Endothelial cell of umbilical vein (primary cell): Measurements from ENCODE around the gene RAD54L. TPM values are rescaled to one million over a fixed set of nuclear protein-coding genes. Genes with fewer than 3 reads are reported as not detected.
"Not testable (repeated sequence)": the region's sequence is repeated elsewhere in the genome, so short reads cannot be mapped to it uniquely, and the experiment has no call there.

Experiments
- BruUV-seq: library from RNA; stranded (reverse); fragments of 400-500 nt; replicated peaks from 2 replicates; lab custom pipeline; 2021; lab: Mats Ljungman, UMichigan
- CTCF ChIA-PET: fragments of 300-600, 350-600 bp; sonication (Branson Sonifier 250); formaldehyde crosslinking; loops from one replicate; lab custom pipeline; 2021; ENCODE audit warnings: antibody characterized with exemption, inconsistent platforms; lab: Charles Lee
- POLR2A ChIA-PET: fragments of 300-600, 350-600 bp; sonication (Branson Sonifier 250); formaldehyde crosslinking; loops from one replicate; lab custom pipeline; 2021; ENCODE audit warnings: antibody characterized with exemption, inconsistent platforms; lab: Charles Lee
- DNase-seq: peaks from one replicate; pipeline ENCODE4 v3.0.0-alpha.2; 2011; ENCODE audit warnings: low read depth, low spot score
- FAIRE-seq: peaks from 2 replicates; lab custom pipeline; 2011; peaks lifted over from hg19 to GRCh38; lab: Jason Lieb, UNC
- H2AFZ ChIP-seq: 2 replicates; pipeline ENCODE4 v1.6.0; 2012; ENCODE audit warnings: low read depth, low read length, control low read depth, inconsistent platforms
- H3K27ac ChIP-seq: 2 replicates; pipeline ENCODE4 v1.5.1; 2011; ENCODE audit warnings: low read depth, mild to moderate bottlenecking, control low read depth, low read length, moderate library complexity; ENCODE audit not compliant: insufficient read depth
- H3K27me3 ChIP-seq, 2 experiments: 2 replicates each; pipeline versions ENCODE4 v1.6.0 to v1.6.1; 2011; ENCODE audit warnings: low read length in 2 of 2, mixed read lengths in 1 of 2; ENCODE audit not compliant: control insufficient read depth in 2 of 2, insufficient read depth in 2 of 2
- H3K36me3 ChIP-seq, 2 experiments: 2 replicates in 1 of 2; 3 replicates in 1 of 2; pipeline ENCODE4 v1.5.1; 2011; ENCODE audit warnings: low read length in 2 of 2, mild to moderate bottlenecking in 1 of 2, moderate library complexity in 1 of 2; ENCODE audit not compliant: control insufficient read depth in 2 of 2, insufficient read depth in 2 of 2; ENCODE audit errors: extremely low read depth in 1 of 2
- H3K4me1 ChIP-seq: 3 replicates; pipeline ENCODE4 v1.5.1; 2011; ENCODE audit warnings: mild to moderate bottlenecking, low read length; ENCODE audit not compliant: control insufficient read depth, insufficient read depth; ENCODE audit errors: extremely low read depth
- H3K4me2 ChIP-seq: 2 replicates; pipeline ENCODE4 v1.6.1; 2011; ENCODE audit warnings: low read length, control low read depth, mixed read lengths; ENCODE audit not compliant: insufficient read depth
- H3K4me3 ChIP-seq, 3 experiments: fragments of 200-600 bp in 1 of 3; sonication (generic), shearing (Covaris generic) in 1 of 3; replicated peaks in 1 of 3; 2 replicates each; pipeline ENCODE4 v1.5.1; 2011 to 2016; ENCODE audit warnings: control low read depth in 3 of 3, low read length in 3 of 3, mild to moderate bottlenecking in 2 of 3, inconsistent platforms in 1 of 3, low read depth in 1 of 3, moderate library complexity in 1 of 3; ENCODE audit not compliant: insufficient read depth in 1 of 3
- H3K79me2 ChIP-seq: 2 replicates; pipeline ENCODE4 v1.6.0; 2012; ENCODE audit warnings: low read length, inconsistent platforms; ENCODE audit not compliant: control insufficient read depth, insufficient read depth
- H3K9ac ChIP-seq: replicated peaks from 2 replicates; pipeline ENCODE3; 2011; ENCODE audit warnings: low read length, control low read depth; ENCODE audit not compliant: insufficient read depth; ENCODE audit errors: extremely low read depth
- H3K9me1 ChIP-seq: replicated peaks from 3 replicates; pipeline ENCODE4 v1.6.0; 2011; ENCODE audit warnings: mild to moderate bottlenecking, low read length; ENCODE audit not compliant: control insufficient read depth, insufficient read depth; ENCODE audit errors: extremely low read depth
- H3K9me3 ChIP-seq: replicated peaks from 2 replicates; pipeline ENCODE4 v1.5.1; 2012; ENCODE audit warnings: low read length, inconsistent platforms; ENCODE audit not compliant: control insufficient read depth, insufficient read depth
- H4K20me1 ChIP-seq: replicated peaks from 2 replicates; pipeline ENCODE3; 2011; ENCODE audit warnings: mild to moderate bottlenecking, low read length; ENCODE audit not compliant: control insufficient read depth, insufficient read depth; ENCODE audit errors: extremely low read depth
- dilution Hi-C: fragments of 300-500 bp; cut with MboI; formaldehyde crosslinking; loops from one replicate; pipeline ENCODE4 v1.15.0; 2019; ENCODE audit warnings: low sequenced_read_pairs; ENCODE audit not compliant: extremely low pct_ligation_motif_present
- intact Hi-C: fragments of 100-400 bp; cut with micrococcal nuclease; formaldehyde crosslinking; loops from one replicate; pipeline ENCODE4 v1.10.0; 2022
- polyA plus RNA-seq, 4 experiments: library from polyadenylated mRNA; depleted of rRNA in 3 of 4; stranded (reverse) in 3 of 4; unstranded in 1 of 4; fragments of >200 nt; gene quantifications; 2 replicates each; pipeline versions ENCODE4 v1.2.1 to v1.2.3, GENCODE V29; 2011 to 2012; ENCODE audit warnings: missing spikeins in 1 of 4
- total RNA-seq: library from RNA; stranded (reverse); gene quantifications from 2 replicates; pipeline ENCODE4 v1.2.3, GENCODE V29; 2021

Gene RAD54L
- total and polyA plus RNA-seq, 2 donors (not counting 3 experiments of a cell fraction or from before 2014, with no cell fraction given), result 10.5 to 18.9 TPM

DNA sequence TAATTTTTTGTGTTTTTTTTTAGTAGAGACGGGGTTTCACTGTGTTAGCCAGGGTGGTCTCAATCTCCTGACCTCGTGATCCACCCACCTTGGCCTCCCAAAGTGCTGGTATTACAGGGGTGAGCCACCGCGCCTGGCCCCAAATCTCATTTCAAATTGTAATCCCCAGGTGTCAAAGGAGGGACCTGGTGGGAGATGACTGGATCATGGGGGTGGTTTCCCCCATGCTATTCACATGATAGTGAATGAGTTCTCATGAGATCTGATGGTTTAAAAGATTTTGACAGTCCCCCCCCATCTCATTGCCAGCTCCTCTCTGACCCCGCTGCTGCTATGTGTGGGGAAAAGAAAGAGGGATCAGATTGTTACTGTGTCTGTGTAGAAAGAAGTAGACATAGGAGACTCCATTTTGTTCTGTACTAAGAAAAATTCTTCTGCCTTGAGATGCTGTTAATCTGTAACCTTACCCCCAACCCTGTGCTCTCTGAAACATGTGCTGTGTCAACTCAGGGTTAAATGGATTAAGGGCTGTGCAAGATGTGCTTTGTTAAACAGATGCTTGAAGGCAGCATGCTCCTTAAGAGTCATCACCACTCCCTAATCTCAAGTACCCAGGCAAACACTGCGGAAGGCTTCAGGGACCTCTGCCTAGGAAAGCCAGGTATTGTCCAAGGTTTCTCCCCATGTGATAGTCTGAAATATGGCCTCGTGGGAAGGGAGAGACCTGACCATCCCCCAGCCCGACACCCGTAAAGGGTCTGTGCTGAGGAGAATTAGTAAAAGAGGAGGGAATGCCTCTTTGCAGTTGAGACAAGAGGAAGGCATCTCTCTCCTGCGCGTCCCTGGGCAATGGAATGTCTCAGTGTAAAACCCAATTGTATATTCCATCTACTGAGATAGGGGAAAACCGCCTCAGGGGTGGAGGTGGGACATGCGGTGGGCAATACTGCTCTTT is 72.7 kb downstream of the RAD54L start:
- H3K4me2 ChIP-seq, H3K79me2 ChIP-seq, H2AFZ ChIP-seq, H3K9me3 ChIP-seq, H3K4me1 ChIP-seq, intact Hi-C loops, DNase-seq, FAIRE-seq, H3K4me3 ChIP-seq, POLR2A ChIA-PET, BruUV-seq, H3K36me3 ChIP-seq, H3K27ac ChIP-seq, dilution Hi-C loops, CTCF ChIA-PET, H3K9me1 ChIP-seq, H3K9ac ChIP-seq, H3K27me3 ChIP-seq, H4K20me1 ChIP-seq: not testable (repeated sequence)

DNA sequence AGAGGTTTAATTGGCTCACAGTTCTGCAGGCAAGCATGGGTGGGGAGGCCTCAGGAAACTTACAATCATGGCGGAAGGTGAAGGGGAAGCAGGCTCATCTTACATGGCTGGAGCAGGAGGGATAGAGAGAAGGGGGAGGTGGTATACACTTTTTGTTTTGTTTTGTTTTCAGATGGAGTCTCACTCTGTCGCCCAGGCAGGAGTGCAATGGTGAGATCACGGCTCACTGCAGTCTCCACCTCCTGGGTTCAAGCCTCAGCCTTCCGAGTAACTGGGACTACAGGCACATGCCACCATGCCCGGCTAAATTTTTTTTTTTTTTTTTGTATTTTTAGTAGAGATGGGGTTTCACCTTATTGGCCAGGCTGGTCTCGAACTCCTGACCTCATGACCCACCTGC is 74.6 kb downstream of the RAD54L start:
- dilution Hi-C loops, BruUV-seq, H3K79me2 ChIP-seq, H3K9me1 ChIP-seq, intact Hi-C loops, H3K9me3 ChIP-seq, H4K20me1 ChIP-seq, FAIRE-seq, H2AFZ ChIP-seq, H3K9ac ChIP-seq, H3K4me3 ChIP-seq, DNase-seq, H3K36me3 ChIP-seq, H3K27ac ChIP-seq, H3K4me2 ChIP-seq, POLR2A ChIA-PET, H3K4me1 ChIP-seq, H3K27me3 ChIP-seq, CTCF ChIA-PET: not testable (repeated sequence)

DNA sequence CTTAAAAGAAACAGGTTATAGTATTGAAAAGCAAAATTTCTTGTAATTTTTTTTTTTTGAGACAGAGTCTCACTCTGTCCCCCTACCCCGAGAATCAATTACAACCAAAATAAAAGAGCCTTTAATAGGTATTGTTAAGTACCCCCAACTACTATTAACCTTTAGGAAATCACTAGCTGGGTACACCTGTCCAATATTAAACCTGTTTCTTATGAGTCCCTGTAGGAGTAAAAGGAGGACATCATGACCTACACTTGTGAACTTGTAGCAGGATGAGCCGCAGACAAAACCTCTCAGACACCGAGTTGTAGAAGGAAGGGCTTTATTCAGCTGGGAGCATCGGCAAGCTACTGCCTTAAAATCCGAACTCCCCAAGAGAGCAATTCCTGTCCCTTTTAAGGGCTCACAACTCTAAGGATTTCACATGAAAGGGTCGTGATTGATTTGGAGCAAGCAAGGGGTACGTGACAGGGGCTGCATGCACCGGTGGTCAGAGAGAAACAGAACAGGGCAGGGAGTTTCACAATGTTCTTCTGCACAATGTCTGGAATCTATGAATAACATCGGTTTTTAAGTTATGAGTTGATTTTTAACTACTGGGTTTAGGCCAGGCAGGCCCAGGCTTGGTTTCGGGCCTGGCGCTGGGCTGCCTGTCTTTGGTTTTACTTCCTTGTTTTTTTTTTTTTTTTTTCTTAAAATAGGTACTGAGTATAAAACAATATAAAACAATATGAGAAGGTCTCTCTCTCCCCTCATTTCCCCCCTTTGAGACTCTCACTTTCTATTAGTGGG is 77.9 kb downstream of the RAD54L start:
- BruUV-seq, intact Hi-C loops, H3K27ac ChIP-seq, FAIRE-seq, POLR2A ChIA-PET, H4K20me1 ChIP-seq, DNase-seq, H3K27me3 ChIP-seq, H3K9me1 ChIP-seq, H3K9me3 ChIP-seq, H2AFZ ChIP-seq, H3K4me3 ChIP-seq, H3K4me2 ChIP-seq, dilution Hi-C loops, CTCF ChIA-PET, H3K9ac ChIP-seq, H3K4me1 ChIP-seq, H3K36me3 ChIP-seq, H3K79me2 ChIP-seq: not testable (repeated sequence)
